Measurements from ENCODE around the gene ASTL.

Gene ASTL

GRCh38 chr2:96117701-96118588 is 20.4 kb downstream of the ASTL start:
- Mint-ChIP-seq H3K27me3 (peaks cover 12% of the 10 kb centered on the region), H3K27ac (no peak overlapping the region), H3K9me3 (ENCODE audit: low read depth) (no peaks in the 10 kb centered on the region), H3K4me1 (ENCODE audit: low read depth) (peaks cover 19% of the 10 kb centered on the region), H3K36me3 (no peaks in the 10 kb centered on the region), H3K4me3 (peak overlapping the region; percentile 75)

GRCh38 chr2:96116879-96117533 is 21.3 kb downstream of the ASTL start:
- peak overlapping the region; percentile 75 for H3K4me3 Mint-ChIP-seq
- no peak overlapping the region for H3K27ac Mint-ChIP-seq
- no peaks in the 10 kb centered on the region for H3K36me3 Mint-ChIP-seq
- no peaks in the 10 kb centered on the region for H3K9me3 Mint-ChIP-seq (ENCODE audit: low read depth)
- peaks cover 12% of the 10 kb centered on the region for H3K27me3 Mint-ChIP-seq
- peaks cover 19% of the 10 kb centered on the region for H3K4me1 Mint-ChIP-seq (ENCODE audit: low read depth)

GRCh38 chr2:96116424-96116878 is 21.9 kb downstream of the ASTL start, which contains the start of gene ADRA2B:
Gene ADRA2B (minus strand): TSS chr2:96116571. CDS start chr2:96116149, 422 bp downstream.
- Mint-ChIP-seq H3K27me3 (peaks cover 11% of the 10 kb centered on the region), H3K4me1 (ENCODE audit: low read depth) (peaks cover 19% of the 10 kb centered on the region), H3K4me3 (peak within 1 kb of the TSS; percentile 79), H3K9me3 (ENCODE audit: low read depth) (no peaks in the 10 kb centered on the region), H3K36me3 (no peaks in the 10 kb centered on the region), H3K27ac (peak within 1 kb of the TSS; percentile 46)

GRCh38 chr2:96115631-96116423 is 22.5 kb downstream of the ASTL start:
- Mint-ChIP-seq H3K36me3 (no peaks in the 10 kb centered on the region), H3K9me3 (ENCODE audit: low read depth) (no peaks in the 10 kb centered on the region), H3K4me1 (ENCODE audit: low read depth) (peaks cover 17% of the 10 kb centered on the region), H3K27ac (peak overlapping the region; percentile 46), H3K27me3 (peaks cover 5% of the 10 kb centered on the region), H3K4me3 (peak overlapping the region; percentile 79)

GRCh38 chr2:96114903-96115581 is 23.3 kb downstream of the ASTL start:
- peak overlapping the region; percentile 79 for H3K4me3 Mint-ChIP-seq
- no peaks in the 10 kb centered on the region for H3K36me3 Mint-ChIP-seq
- no peak overlapping the region for H3K27ac Mint-ChIP-seq
- H3K9me3 Mint-ChIP-seq (ENCODE audit: low read depth), result no peaks in the 10 kb centered on the region
- H3K27me3 Mint-ChIP-seq, result peaks cover 2% of the 10 kb centered on the region
- peaks cover 11% of the 10 kb centered on the region for H3K4me1 Mint-ChIP-seq (ENCODE audit: low read depth)

- H3K27me3 Mint-ChIP-seq, result peaks cover 2% of the 10 kb centered on the region
- H3K27ac Mint-ChIP-seq, result no peak overlapping the region
- no peak overlapping the region for H3K4me3 Mint-ChIP-seq
- peaks cover 10% of the 10 kb centered on the region for H3K4me1 Mint-ChIP-seq (ENCODE audit: low read depth)
- H3K36me3 Mint-ChIP-seq, result no peaks in the 10 kb centered on the region
- H3K9me3 Mint-ChIP-seq (ENCODE audit: low read depth), result no peaks in the 10 kb centered on the region
Measured at GRCh38 chr2:96114546-96114902, 23.8 kb downstream of the ASTL start.

- H3K4me1 Mint-ChIP-seq (ENCODE audit: low read depth), result peaks cover 10% of the 10 kb centered on the region
- H3K4me3 Mint-ChIP-seq, result no peak overlapping the region
- H3K27me3 Mint-ChIP-seq, result peaks cover 2% of the 10 kb centered on the region
- H3K27ac Mint-ChIP-seq, result no peak overlapping the region
- H3K9me3 Mint-ChIP-seq (ENCODE audit: low read depth), result no peaks in the 10 kb centered on the region
- no peaks in the 10 kb centered on the region for H3K36me3 Mint-ChIP-seq
Measured at GRCh38 chr2:96113951-96114350, 24.4 kb downstream of the ASTL start.

- H3K9me3 Mint-ChIP-seq (ENCODE audit: low read depth), result no peaks in the 10 kb centered on the region
- no peak overlapping the region for H3K4me3 Mint-ChIP-seq
- no peaks in the 10 kb centered on the region for H3K27me3 Mint-ChIP-seq
- H3K4me1 Mint-ChIP-seq (ENCODE audit: low read depth), result peaks cover 10% of the 10 kb centered on the region
- H3K27ac Mint-ChIP-seq, result no peak overlapping the region
- H3K36me3 Mint-ChIP-seq, result no peaks in the 10 kb centered on the region
Measured at GRCh38 chr2:96113367-96113677, 25.0 kb downstream of the ASTL start.

GRCh38 chr2:96112501-96113366 is 25.6 kb downstream of the ASTL start:
- H3K9me3 Mint-ChIP-seq (ENCODE audit: low read depth), result no peaks in the 10 kb centered on the region
- no peak overlapping the region for H3K27ac Mint-ChIP-seq
- H3K27me3 Mint-ChIP-seq, result no peaks in the 10 kb centered on the region
- H3K36me3 Mint-ChIP-seq, result no peaks in the 10 kb centered on the region
- no peak overlapping the region for H3K4me3 Mint-ChIP-seq
- H3K4me1 Mint-ChIP-seq (ENCODE audit: low read depth), result peaks cover 9% of the 10 kb centered on the region

GRCh38 chr2:96111823-96112500 is 26.3 kb downstream of the ASTL start:
- Mint-ChIP-seq H3K4me3 (no peak overlapping the region), H3K27me3 (no peaks in the 10 kb centered on the region), H3K4me1 (ENCODE audit: low read depth) (peaks cover 4% of the 10 kb centered on the region), H3K36me3 (no peaks in the 10 kb centered on the region), H3K27ac (no peak overlapping the region), H3K9me3 (ENCODE audit: low read depth) (no peaks in the 10 kb centered on the region)

GRCh38 chr2:96111257-96111640 is 27.1 kb downstream of the ASTL start:
- H3K9me3 Mint-ChIP-seq (ENCODE audit: low read depth), result no peaks in the 10 kb centered on the region
- H3K36me3 Mint-ChIP-seq, result no peaks in the 10 kb centered on the region
- no peaks in the 10 kb centered on the region for H3K27me3 Mint-ChIP-seq
- no peak overlapping the region for H3K4me3 Mint-ChIP-seq
- H3K27ac Mint-ChIP-seq, result no peak overlapping the region
- H3K4me1 Mint-ChIP-seq (ENCODE audit: low read depth), result peaks cover 4% of the 10 kb centered on the region

- H3K9me3 Mint-ChIP-seq (ENCODE audit: low read depth), result no peaks in the 10 kb centered on the region
- peaks cover 3% of the 10 kb centered on the region for H3K4me1 Mint-ChIP-seq (ENCODE audit: low read depth)
- H3K4me3 Mint-ChIP-seq, result no peak overlapping the region
- no peaks in the 10 kb centered on the region for H3K27me3 Mint-ChIP-seq
- no peaks in the 10 kb centered on the region for H3K36me3 Mint-ChIP-seq
- no peak overlapping the region for H3K27ac Mint-ChIP-seq
Measured at GRCh38 chr2:96110621-96111256, 27.6 kb downstream of the ASTL start.

GRCh38 chr2:96109931-96110511 is 28.3 kb downstream of the ASTL start:
- Mint-ChIP-seq H3K27ac (no peak overlapping the region), H3K36me3 (no peaks in the 10 kb centered on the region), H3K4me1 (ENCODE audit: low read depth) (no peaks in the 10 kb centered on the region), H3K9me3 (ENCODE audit: low read depth) (no peaks in the 10 kb centered on the region), H3K4me3 (no peak overlapping the region), H3K27me3 (no peaks in the 10 kb centered on the region)
